ENCODE data around the gene SEMA6C.

GRCh38 chr1:151143057-151143435 lies 3.4 kb downstream of the SEMA6C start:
- no peak for TF ChIP-seq CTCF (IDR thresholded peaks at IDR 0.05; ENCODE audit: low read depth, low read length)
- no peak for TF ChIP-seq POLR2A (IDR thresholded peaks at IDR 0.05; ENCODE audit: extremely low read depth, insufficient read length)
- no peak for TF ChIP-seq MYC (IDR thresholded peaks at IDR 0.05; ENCODE audit: low read depth, low read length)
- TF ChIP-seq MAX (IDR thresholded peaks at IDR 0.05; ENCODE audit: low read depth, low read length) = no peak
